Neural crest cell (in vitro differentiated cells): ENCODE measurements around the gene RIPOR1. TPM values are rescaled to one million over a fixed set of nuclear protein-coding genes. Genes with fewer than 3 reads are reported as not detected.
A peak's percentile ranks its signal among the peaks of the same experiment; 100 is the strongest.
"Not testable (repeated sequence)": the region's sequence is repeated elsewhere in the genome, so short reads cannot be mapped to it uniquely, and the experiment has no call there.

ENCODE experiments used
- DNase-seq: peaks from one replicate; pipeline ENCODE4 v3.0.0; 2021; ENCODE audit warnings: low read depth, mixed read lengths, low spot score
- H3K27ac Mint-ChIP-seq: one replicate; pipeline ENCODE4 v1.8.0; 2021; ENCODE audit warnings: mild to moderate bottlenecking, mixed read lengths; ENCODE audit not compliant: unreplicated experiment
- H3K27me3 Mint-ChIP-seq: 2 replicates; pipeline ENCODE4 v1.8.0; 2021; ENCODE audit warnings: low read depth, mild to moderate bottlenecking, mixed read lengths
- H3K36me3 Mint-ChIP-seq: 2 replicates; pipeline ENCODE4 v1.8.0; 2021; ENCODE audit warnings: low read depth, mild to moderate bottlenecking, mixed read lengths
- H3K4me1 Mint-ChIP-seq: 2 replicates; pipeline ENCODE4 v1.8.0; 2021; ENCODE audit warnings: mixed read lengths
- H3K4me3 Mint-ChIP-seq: one replicate; pipeline ENCODE4 v1.8.0; 2021; ENCODE audit warnings: mild to moderate bottlenecking, mixed read lengths
- H3K9me3 Mint-ChIP-seq: 2 replicates; pipeline ENCODE4 v1.8.0; 2021; ENCODE audit warnings: mixed read lengths
- total RNA-seq: library from RNA; stranded (reverse); gene quantifications from 2 replicates; pipeline ENCODE4 v1.2.1, GENCODE V29; 2021
- TF ChIP-seq, protein P1 (sequence below): fragments of 200-600 bp; sonication (generic); conservative IDR thresholded peaks from 2 replicates; pipeline ENCODE4 v1.5.0; 2021; ENCODE audit warnings: antibody characterized with exemption, mild to moderate bottlenecking

RIPOR1 gene
- total RNA-seq, 1 donor from 2014 or later: 60.6 TPM

DNA sequence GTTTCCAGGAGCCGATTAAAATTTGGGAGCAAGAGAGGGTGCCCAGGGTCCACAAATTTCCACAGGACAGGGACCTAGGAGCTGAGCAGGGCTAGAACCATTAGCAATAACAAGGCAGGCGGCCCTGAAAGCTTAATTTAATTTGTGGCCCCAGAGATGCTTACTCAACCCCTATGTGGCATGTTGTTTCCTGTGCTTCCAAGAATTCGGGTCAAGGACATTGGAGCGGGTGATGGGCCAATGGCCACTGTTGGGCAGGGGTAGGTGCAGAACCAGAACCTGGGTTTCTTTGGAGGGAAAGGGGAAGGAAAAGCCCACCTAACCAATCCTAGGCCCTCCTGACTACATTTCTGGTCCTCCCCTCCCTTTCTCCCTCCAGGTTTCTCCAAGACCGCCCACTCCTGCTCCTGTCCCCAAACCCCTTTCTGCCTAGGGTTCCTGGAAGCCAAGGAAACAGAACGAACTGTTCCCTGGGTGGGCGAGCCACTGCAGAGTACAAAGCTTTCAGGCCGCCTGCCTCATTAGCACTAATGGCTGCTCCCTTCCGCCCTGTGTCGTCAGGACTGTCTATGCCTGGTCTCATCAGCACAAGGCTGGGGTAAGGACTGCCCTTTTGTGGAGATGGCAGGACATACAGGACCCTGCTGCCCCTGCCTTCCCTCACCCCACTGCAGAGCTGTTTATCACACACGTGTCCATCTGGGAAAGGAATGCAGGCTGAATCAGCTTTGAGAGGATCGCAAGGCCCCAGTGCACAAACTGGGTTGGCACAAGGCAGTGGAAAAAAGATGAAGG lies 44.7 kb upstream of the RIPOR1 start:
- Mint-ChIP-seq H3K9me3 (no peaks in the 10 kb centered on the region), H3K27ac (no peak overlapping the region), H3K27me3 (no peaks in the 10 kb centered on the region), H3K4me3 (no peak overlapping the region), H3K4me1 (peaks cover 26% of the 10 kb centered on the region), H3K36me3 (no peaks in the 10 kb centered on the region)
- TF ChIP-seq, protein P1, sequence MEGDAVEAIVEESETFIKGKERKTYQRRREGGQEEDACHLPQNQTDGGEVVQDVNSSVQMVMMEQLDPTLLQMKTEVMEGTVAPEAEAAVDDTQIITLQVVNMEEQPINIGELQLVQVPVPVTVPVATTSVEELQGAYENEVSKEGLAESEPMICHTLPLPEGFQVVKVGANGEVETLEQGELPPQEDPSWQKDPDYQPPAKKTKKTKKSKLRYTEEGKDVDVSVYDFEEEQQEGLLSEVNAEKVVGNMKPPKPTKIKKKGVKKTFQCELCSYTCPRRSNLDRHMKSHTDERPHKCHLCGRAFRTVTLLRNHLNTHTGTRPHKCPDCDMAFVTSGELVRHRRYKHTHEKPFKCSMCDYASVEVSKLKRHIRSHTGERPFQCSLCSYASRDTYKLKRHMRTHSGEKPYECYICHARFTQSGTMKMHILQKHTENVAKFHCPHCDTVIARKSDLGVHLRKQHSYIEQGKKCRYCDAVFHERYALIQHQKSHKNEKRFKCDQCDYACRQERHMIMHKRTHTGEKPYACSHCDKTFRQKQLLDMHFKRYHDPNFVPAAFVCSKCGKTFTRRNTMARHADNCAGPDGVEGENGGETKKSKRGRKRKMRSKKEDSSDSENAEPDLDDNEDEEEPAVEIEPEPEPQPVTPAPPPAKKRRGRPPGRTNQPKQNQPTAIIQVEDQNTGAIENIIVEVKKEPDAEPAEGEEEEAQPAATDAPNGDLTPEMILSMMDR: no peak
- DNase-seq: no peak

DNA sequence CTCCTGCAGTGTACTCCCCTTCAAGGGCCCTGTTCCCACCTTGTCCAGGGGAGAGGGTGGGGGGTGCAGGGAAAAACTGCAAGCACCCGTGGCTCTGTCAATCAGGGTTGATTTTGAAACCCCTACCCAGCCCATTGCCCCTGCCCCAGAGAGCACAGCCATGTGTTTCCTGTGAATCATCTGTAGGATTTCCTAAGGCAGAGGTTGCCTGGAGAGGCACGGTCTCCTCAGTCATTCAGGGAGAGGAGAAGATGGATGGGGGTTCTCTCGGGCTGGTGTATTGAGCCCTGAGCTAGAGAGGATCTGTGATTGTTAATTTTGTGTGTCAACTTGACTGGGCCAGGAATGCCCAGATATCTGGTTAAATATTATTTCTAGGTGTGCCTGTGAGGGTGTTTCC lies 41.8 kb upstream of the RIPOR1 start:
- TF ChIP-seq, protein P1: no peak
- H3K36me3 Mint-ChIP-seq: no peaks in the 10 kb centered on the region

DNA sequence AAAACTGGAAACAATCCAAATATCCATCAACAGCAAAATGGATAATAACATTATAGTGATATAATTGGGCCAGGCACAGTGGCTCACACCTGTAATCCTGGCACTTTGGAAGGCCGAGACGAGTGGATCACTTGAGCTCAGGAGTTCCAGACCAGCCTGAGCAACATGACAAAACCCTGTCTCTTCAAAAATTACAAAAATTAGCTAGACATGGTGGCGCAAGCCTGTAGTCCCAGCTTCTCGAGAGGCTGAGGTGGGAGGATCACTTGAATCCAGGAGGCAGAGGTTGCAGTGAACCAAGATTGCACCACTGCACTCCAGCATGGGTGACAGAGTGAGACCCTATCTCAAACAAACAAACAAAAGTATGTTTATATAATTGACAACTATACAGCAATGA lies 41.1 kb upstream of the RIPOR1 start:
- H3K36me3 Mint-ChIP-seq, H3K4me3 Mint-ChIP-seq, H3K27me3 Mint-ChIP-seq, H3K9me3 Mint-ChIP-seq, H3K27ac Mint-ChIP-seq, DNase-seq: not testable (repeated sequence)
- H3K4me1 Mint-ChIP-seq: peaks cover 13% of the 10 kb centered on the region

More for the DNA sequence above, 41.8 kb upstream of the RIPOR1 start:
- no peak overlapping the region for H3K4me3 Mint-ChIP-seq
- H3K27ac Mint-ChIP-seq: peak overlapping the region; percentile 22
- H3K27me3 Mint-ChIP-seq: no peaks in the 10 kb centered on the region
- no peak for DNase-seq
- no peaks in the 10 kb centered on the region for H3K9me3 Mint-ChIP-seq
- peaks cover 21% of the 10 kb centered on the region for H3K4me1 Mint-ChIP-seq

DNA sequence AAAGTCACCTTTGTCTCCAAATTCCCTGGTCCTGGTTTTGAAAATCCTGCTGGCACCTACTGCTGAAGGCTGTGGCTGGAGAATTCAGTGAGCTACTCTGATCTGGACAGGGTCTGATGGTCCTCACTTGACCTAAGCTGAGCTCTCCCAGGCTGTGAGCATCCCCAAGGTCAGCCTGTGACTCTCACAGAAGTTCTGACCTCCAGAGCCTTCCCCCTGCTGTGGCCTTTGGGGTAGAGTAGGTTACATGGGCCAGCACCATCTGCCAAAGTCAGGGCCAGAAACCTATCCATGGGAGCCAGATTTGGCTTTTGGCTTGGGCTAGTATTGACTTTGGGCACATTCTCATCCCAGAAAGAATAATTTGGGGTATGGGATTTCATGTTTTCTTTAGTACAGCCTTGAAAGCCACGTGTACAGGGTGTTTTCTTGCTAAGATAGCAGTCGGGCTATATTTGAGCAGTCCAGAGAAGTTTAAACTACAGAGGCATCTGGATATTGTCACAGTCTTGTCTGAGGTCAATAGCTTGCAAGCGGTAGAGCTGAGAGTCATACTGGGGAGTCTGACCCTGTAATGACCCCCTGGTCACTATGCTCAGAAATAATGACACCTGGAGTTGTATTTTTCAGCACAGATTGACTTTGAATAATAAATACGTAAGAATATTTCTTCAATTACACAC lies 39.1 kb upstream of the RIPOR1 start:
- Mint-ChIP-seq H3K27me3 (no peaks in the 10 kb centered on the region), H3K4me1 (peaks cover 11% of the 10 kb centered on the region), H3K4me3 (no peak overlapping the region), H3K9me3 (no peaks in the 10 kb centered on the region), H3K36me3 (no peaks in the 10 kb centered on the region), H3K27ac (no peak overlapping the region)
- DNase-seq: no peak
- TF ChIP-seq, protein P1: no peak

DNA sequence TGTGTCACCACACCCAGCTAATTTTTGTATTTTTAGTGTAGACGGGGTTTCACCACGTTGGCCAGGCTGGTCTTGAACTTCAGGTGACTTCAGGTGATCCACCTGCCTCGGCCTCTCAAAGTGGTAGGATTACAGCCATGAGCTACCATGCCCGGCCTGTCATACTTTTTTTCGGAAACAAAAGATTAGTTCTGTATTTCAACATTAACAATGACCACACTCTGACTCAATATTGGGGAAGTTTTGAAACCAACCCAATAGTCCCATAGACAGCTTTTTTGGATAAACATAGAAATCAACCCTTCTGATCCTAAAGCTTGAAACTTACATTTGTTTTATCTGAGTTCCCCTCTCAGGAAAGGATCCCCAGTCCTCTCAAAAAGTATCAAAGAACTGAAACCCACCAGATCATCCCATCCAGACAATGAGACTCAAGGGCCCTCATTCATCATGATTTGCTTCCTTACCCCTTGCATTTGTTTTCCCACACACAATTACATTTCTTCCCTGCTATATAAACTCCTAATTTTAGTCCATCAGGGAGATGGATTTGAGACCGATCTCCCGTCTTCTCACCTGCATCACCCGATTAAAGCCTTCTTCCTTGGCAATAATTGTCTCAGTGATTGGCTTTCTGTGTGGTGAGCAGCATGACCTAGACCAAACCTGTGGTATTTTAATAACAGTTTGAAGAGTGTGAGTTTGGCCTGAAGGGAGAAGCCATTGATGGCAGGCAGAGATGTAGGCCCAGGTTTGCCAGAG lies 38.1 kb upstream of the RIPOR1 start:
- Mint-ChIP-seq H3K36me3 (no peaks in the 10 kb centered on the region), H3K27me3 (no peaks in the 10 kb centered on the region), H3K4me3 (no peak overlapping the region)

More for the DNA sequence above, 38.1 kb upstream of the RIPOR1 start:
- Mint-ChIP-seq H3K27ac (no peak overlapping the region), H3K9me3 (no peaks in the 10 kb centered on the region), H3K4me1 (peaks cover 11% of the 10 kb centered on the region)
- DNase-seq: no peak
- TF ChIP-seq, protein P1: no peak
